Esophagus (tissue), 2 donors: ENCODE data around the gene USP17L30. TPM values are rescaled to one million over a fixed set of nuclear protein-coding genes. Genes with fewer than 3 reads are reported as not detected.
"Not testable (repeated sequence)": the region's sequence is repeated elsewhere in the genome, so short reads cannot be mapped to it uniquely, and the experiment has no call there.

Experiments used
- H3K27ac ChIP-seq, 2 donors: one replicate each; pipeline ENCODE4 v1.5.1; 2013; ENCODE audit warnings: low read depth in 2 of 2, mild to moderate bottlenecking in 2 of 2, inconsistent platforms in 1 of 2, low read length in 1 of 2, moderate library complexity in 1 of 2
- H3K27me3 ChIP-seq, 2 donors: one replicate each; pipeline ENCODE4 v1.6.1; 2013; ENCODE audit warnings: low read length in 2 of 2, control low read depth in 1 of 2, mild to moderate bottlenecking in 1 of 2; ENCODE audit not compliant: insufficient read depth in 2 of 2, control insufficient read depth in 1 of 2
- H3K36me3 ChIP-seq, 2 donors: one replicate each; pipeline ENCODE4 v1.6.1; 2013; ENCODE audit warnings: low read length in 1 of 2; ENCODE audit not compliant: control insufficient read depth in 2 of 2, insufficient read depth in 2 of 2
- H3K4me1 ChIP-seq, 2 donors: one replicate each; pipeline ENCODE4 v1.6.1; 2013; ENCODE audit warnings: low read length in 1 of 2; ENCODE audit not compliant: control insufficient read depth in 2 of 2, insufficient read depth in 2 of 2
- H3K4me3 ChIP-seq, 2 donors: one replicate each; pipeline ENCODE4 v1.5.1; 2013; ENCODE audit warnings: low read length in 2 of 2, mild to moderate bottlenecking in 2 of 2, low read depth in 1 of 2, moderate library complexity in 1 of 2
- H3K9me3 ChIP-seq, 2 donors: one replicate each; pipeline ENCODE4 v1.6.1; 2013; ENCODE audit warnings: mild to moderate bottlenecking in 2 of 2, low read depth in 1 of 2, low read length in 1 of 2, moderate library complexity in 1 of 2; ENCODE audit not compliant: control insufficient read depth in 2 of 2, insufficient read depth in 1 of 2
- WGBS, 2 donors: extraction: QIAGEN DNeasy Blood & Tissue Kit; methylation state at CpG; one replicate each; pipeline ENCODE4 v1.1.7; 2013; 5-methylcytosine and 5-hydroxymethylcytosine counted together
- polyA plus RNA-seq, 2 donors: library from polyadenylated mRNA; stranded (reverse); fragments of 200-250 nt; gene quantifications; one replicate each; pipeline ENCODE4 v1.2.3, GENCODE V29; 2013
- donor health status: healthy with polysubstance abuse.
- donor health status: Bipolar disorder and iron deficiency.

The USP17L30 gene
- polyA plus RNA-seq, 2 donors: not detected

- H3K4me1 ChIP-seq, H3K9me3 ChIP-seq, H3K27me3 ChIP-seq, H3K27ac ChIP-seq, H3K4me3 ChIP-seq, H3K36me3 ChIP-seq: not testable (repeated sequence)
- no CpG with 5 or more reads among the region's 15 CpGs for WGBS, 2 donors
Observed at GRCh38 chr4:9353338-9353737, 9.6 kb upstream of the USP17L30 start, which contains the start of gene USP17L29. TSS of gene USP17L29 (plus strand) at chr4:9353638. CDS start at chr4:9353638, 0 bp downstream.

- not testable (repeated sequence) for H3K27ac ChIP-seq, H3K27me3 ChIP-seq, H3K36me3 ChIP-seq, H3K4me1 ChIP-seq, H3K4me3 ChIP-seq, H3K9me3 ChIP-seq
- WGBS, 2 donors: 44 to 52% methylated on average over 1 of the region's 1 CpG
Observed at GRCh38 chr4:9379881-9380280, 17.0 kb downstream of the USP17L30 start.

- 34 to 37% methylated on average over 26 to 36 of the region's 36 CpGs for WGBS, 2 donors
- H3K9me3 ChIP-seq, H3K27ac ChIP-seq, H3K4me1 ChIP-seq, H3K36me3 ChIP-seq, H3K27me3 ChIP-seq: not testable (repeated sequence)
- peak overlapping the region in 1 of 2 donors; percentile 9 for H3K4me3 ChIP-seq
Observed at GRCh38 chr4:9381012-9381534, 18.1 kb downstream of the USP17L30 start.

- WGBS, 2 donors: 54 to 84% methylated on average over 1 of the region's 1 CpG
Observed at GRCh38 chr4:9384126-9384525, 21.2 kb downstream of the USP17L30 start.

GRCh38 chr4:9389001-9389400, 26.1 kb downstream of the USP17L30 start:
- not testable (repeated sequence) for H3K27ac ChIP-seq, H3K36me3 ChIP-seq, H3K27me3 ChIP-seq, H3K4me3 ChIP-seq, H3K9me3 ChIP-seq, H3K4me1 ChIP-seq
- 32 to 35% methylated on average over 2 of the region's 2 CpGs for WGBS, 2 donors

More at GRCh38 chr4:9384126-9384525, 21.2 kb downstream of the USP17L30 start:
- Histone ChIP-seq H3K4me1 (no peaks in the 10 kb centered on the region), H3K4me3 (no peak overlapping the region), H3K9me3 (no peaks in the 10 kb centered on the region), H3K27ac (no peak overlapping the region), H3K36me3 (no peaks in the 10 kb centered on the region), H3K27me3 (no peaks in the 10 kb centered on the region)

- not testable (repeated sequence) for H3K27ac ChIP-seq, H3K36me3 ChIP-seq
- 84 to 91% methylated on average over 2 of the region's 2 CpGs for WGBS, 2 donors
Observed at GRCh38 chr4:9405774-9406173, 42.8 kb downstream of the USP17L30 start.

GRCh38 chr4:9406491-9406890, 43.6 kb downstream of the USP17L30 start:
- not testable (repeated sequence) for H3K4me3 ChIP-seq, H3K27ac ChIP-seq, H3K9me3 ChIP-seq, H3K27me3 ChIP-seq, H3K4me1 ChIP-seq, H3K36me3 ChIP-seq
- WGBS, 2 donors: 65 to 79% methylated on average over 3 of the region's 3 CpGs

More at GRCh38 chr4:9405774-9406173, 42.8 kb downstream of the USP17L30 start:
- not testable (repeated sequence) for H3K27me3 ChIP-seq, H3K4me1 ChIP-seq, H3K4me3 ChIP-seq, H3K9me3 ChIP-seq

GRCh38 chr4:9409793-9410192, 46.9 kb downstream of the USP17L30 start:
- 86 to 89% methylated on average over 13 of the region's 13 CpGs for WGBS, 2 donors
- H3K4me3 ChIP-seq: no peak overlapping the region

More at GRCh38 chr4:9409793-9410192, 46.9 kb downstream of the USP17L30 start:
- H3K27me3 ChIP-seq: no peaks in the 10 kb centered on the region
- H3K27ac ChIP-seq: no peak overlapping the region
- no peaks in the 10 kb centered on the region for H3K36me3 ChIP-seq
- H3K9me3 ChIP-seq: no peaks in the 10 kb centered on the region
- H3K4me1 ChIP-seq: no peaks in the 10 kb centered on the region

Other genes with a start within 250 kb of the USP17L30 start
- gene FAM90A26, start 192.7 kb upstream of the USP17L30 start, polyA plus RNA-seq: not detected
- not detected for gene USP17L10, start 152.5 kb upstream of the USP17L30 start, polyA plus RNA-seq
- gene USP17L11, start 147.7 kb upstream of the USP17L30 start, polyA plus RNA-seq: not detected
- not detected for gene USP17L12, start 143.0 kb upstream of the USP17L30 start, polyA plus RNA-seq
- not detected for gene USP17L13, start 138.2 kb upstream of the USP17L30 start, polyA plus RNA-seq
- not detected for gene USP17L15, start 128.7 kb upstream of the USP17L30 start, polyA plus RNA-seq
- gene USP17L17, start 119.2 kb upstream of the USP17L30 start, polyA plus RNA-seq: not detected
- not detected for gene USP17L18, start 114.5 kb upstream of the USP17L30 start, polyA plus RNA-seq
- gene USP17L19, start 109.8 kb upstream of the USP17L30 start, polyA plus RNA-seq: not detected
- gene USP17L20, start 105.0 kb upstream of the USP17L30 start, polyA plus RNA-seq: not detected
- gene USP17L21, start 100.3 kb upstream of the USP17L30 start, polyA plus RNA-seq: not detected
- gene USP17L22, start 95.5 kb upstream of the USP17L30 start, polyA plus RNA-seq: not detected
- gene USP17L24, start 38.0 kb upstream of the USP17L30 start, polyA plus RNA-seq: not detected
- gene USP17L25, start 33.2 kb upstream of the USP17L30 start, polyA plus RNA-seq: not detected
- not detected for gene USP17L26, start 28.5 kb upstream of the USP17L30 start, polyA plus RNA-seq
- gene USP17L5, start 23.7 kb upstream of the USP17L30 start, polyA plus RNA-seq: not detected
- not detected for gene USP17L27, start 19.0 kb upstream of the USP17L30 start, polyA plus RNA-seq
- not detected for gene USP17L28, start 14.2 kb upstream of the USP17L30 start, polyA plus RNA-seq
- gene USP17L29, start 9.5 kb upstream of the USP17L30 start, polyA plus RNA-seq: not detected
- gene DEFB131A, start 81.3 kb downstream of the USP17L30 start, polyA plus RNA-seq: not detected